Measurements from ENCODE around the gene BHLHE41.

BHLHE41 gene

DNA sequence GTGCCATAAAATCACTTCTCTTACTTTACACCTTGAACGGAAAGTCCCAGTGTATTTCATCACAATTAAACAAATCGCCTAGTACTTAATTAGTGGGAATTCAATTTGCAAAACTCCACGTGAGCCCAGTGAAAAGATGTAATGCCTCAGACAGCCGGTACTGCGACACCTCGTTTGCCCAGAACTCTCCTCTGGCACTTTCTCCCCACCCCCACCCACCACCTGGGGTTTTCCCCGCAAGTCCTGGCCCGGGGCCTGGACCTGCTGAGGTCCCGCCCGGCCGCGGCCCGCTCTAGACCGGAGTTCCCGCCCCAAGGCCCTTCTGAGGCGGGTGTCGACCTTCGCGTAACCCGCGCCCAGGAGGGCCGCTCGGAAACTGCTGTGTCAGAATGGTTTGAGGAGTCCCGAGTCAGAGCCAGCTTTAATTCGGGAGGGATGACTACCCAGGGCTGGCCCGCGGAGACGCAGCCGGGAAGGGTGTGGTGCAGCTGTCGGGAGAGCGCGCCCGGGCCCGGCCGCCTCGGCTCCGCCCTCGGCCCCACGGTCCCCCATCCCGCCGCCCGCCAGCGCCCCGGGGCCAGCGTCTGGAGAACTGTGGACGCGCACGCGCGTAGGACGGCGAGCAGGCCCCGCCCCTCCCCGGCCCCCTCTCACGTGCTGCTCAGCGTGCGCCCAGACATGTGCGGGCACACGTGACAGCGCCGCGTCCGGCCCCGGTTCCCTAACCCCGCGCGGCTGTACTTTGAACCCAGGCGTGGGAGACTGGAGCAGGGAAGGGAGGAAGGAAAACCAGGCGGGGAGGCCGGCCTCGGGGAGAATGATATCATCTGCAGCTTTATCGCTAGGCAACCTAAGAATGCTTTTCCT, 10.8 kb downstream of the BHLHE41 start:
- peak; percentile 61 to 81 for DNase-seq

GRCh38 chr12:26113181-26113654, 11.6 kb downstream of the BHLHE41 start:
- DNase-seq, result no peak

DNA sequence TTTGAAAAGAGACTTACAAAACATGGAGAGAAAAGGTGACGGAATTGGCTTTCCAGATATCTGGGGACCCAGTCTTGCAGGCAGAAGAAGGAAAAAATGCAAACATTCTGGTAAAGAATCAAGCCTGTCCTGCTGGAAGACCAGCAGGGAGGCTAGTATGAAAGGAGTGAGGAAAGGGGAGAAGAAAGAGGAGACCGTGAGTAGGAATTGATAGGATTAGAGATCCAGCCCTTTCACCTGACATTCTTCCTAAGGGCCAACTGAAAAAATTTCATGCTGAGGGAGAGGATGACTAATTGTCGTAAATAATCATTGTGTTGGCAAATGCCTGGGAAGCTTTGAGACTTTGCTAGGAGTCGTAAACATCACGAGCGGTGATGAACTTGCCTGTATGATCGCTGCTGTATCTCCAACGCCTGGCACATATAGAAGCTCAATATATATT, 12.1 kb downstream of the BHLHE41 start:
- no peak for DNase-seq

- DNase-seq, result no peak
Measured at GRCh38 chr12:26112232-26112631, 12.6 kb downstream of the BHLHE41 start.

- DNase-seq, result peak; percentile 58 to 83
Measured at GRCh38 chr12:26109343-26109881, 15.4 kb downstream of the BHLHE41 start.

- DNase-seq, result peak; percentile 24 to 57
Measured at GRCh38 chr12:26108915-26109314, 15.9 kb downstream of the BHLHE41 start.

DNA sequence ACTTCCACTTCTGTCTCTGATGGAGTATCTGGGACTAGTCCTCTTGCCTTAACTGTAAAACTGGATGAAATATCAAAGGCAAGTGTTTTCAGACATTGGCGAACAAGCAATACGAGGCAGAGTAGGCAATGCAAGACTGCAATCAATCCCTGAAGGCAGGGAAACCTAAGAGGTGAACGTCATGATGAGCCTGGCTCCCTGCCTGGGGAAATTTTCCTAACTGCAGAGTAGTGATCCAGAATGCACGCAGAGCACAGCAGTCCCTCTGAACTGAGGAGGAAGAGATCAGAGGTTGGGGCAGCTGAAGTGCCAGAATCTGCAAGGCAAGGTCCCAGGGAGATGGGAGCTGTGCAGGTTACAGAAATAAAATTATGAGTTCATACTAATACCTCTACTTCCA, 18.5 kb downstream of the BHLHE41 start:
- DNase-seq, result no peak

- DNase-seq, result no peak
Measured at GRCh38 chr12:26102953-26103352, 21.9 kb downstream of the BHLHE41 start.

GRCh38 chr12:26101763-26102162, 23.1 kb downstream of the BHLHE41 start:
- no peak for DNase-seq

DNA sequence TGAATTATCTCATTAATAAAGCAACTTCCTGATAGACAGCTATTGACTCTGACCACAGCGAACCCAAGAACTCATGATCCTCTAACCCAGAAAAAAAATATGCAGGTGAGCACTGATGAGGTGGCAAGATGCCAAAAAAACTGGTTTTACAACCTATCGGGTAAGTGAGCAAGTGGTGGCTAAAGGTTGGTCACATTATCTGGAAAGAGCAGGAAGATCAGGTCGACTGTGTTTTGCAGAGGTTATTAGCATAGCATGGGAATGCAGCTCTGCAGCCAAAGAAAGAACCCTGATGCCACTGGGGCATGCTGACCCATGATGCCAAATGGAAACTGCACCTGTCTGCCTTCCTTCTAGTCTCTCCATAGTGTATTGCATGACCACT, 23.5 kb downstream of the BHLHE41 start:
- DNase-seq, result no peak

- DNase-seq, result no peak
Measured at GRCh38 chr12:26100666-26101349, 24.0 kb downstream of the BHLHE41 start.

DNA sequence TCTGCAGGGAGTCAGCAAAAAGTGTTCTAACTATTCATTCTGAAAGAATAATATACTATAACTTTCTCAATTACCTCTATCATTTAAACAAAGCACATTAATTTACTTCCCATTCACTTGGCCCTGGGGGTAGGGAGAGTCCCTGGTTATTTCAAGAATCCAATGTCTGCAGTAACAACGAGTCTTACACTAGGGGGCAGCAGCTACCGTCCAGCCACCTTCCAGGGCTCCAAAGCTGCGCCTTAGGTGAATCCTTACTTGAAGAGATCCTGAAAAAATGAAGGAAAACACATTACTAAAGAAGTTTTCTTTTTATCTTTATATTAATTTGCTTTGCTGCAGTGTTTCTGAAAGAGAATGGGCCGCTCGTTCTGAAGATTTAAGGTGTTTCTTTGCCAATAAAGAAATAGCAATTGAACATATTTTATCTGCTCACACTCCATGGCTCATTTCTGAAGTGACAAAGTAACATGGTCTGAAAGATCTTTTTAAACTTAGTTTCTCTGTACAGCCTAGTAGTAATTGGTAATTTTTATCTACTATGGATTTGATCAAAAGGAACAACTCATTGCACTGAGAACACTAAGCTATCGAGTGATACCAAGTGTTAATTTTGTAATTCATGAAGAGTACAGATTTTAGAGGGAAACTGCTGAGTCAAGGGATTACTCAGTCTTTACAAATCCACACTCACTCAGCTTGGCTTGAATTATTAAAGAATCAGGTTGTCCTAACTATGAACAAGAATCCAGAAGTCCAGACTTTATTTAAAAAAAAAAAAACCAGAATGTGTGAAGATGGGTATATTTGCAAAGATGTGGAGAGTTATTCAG, 27.6 kb downstream of the BHLHE41 start:
- DNase-seq, result peak; percentile 47 to 62

- no peak for DNase-seq
Measured at GRCh38 chr12:26096036-26096435, 28.8 kb downstream of the BHLHE41 start.

DNA sequence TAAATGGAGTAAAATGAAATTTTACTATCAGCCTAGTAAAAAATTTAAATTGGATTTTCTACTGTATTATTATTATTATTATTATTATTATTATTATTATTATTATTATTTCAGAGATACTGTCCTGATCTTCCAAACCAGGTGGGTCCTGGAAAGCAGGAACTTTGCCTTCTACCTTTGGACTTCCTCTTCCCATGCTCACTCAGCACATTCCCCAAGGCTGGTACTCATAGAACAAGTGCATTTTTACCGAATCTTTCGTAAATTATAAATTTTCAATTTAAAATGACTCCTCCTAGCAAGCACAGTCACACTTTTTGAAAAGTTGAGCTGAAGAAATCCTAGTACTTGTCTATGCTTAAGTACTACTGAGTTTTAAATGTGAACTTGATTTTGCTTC, 29.7 kb downstream of the BHLHE41 start:
- no peak for DNase-seq

DNA sequence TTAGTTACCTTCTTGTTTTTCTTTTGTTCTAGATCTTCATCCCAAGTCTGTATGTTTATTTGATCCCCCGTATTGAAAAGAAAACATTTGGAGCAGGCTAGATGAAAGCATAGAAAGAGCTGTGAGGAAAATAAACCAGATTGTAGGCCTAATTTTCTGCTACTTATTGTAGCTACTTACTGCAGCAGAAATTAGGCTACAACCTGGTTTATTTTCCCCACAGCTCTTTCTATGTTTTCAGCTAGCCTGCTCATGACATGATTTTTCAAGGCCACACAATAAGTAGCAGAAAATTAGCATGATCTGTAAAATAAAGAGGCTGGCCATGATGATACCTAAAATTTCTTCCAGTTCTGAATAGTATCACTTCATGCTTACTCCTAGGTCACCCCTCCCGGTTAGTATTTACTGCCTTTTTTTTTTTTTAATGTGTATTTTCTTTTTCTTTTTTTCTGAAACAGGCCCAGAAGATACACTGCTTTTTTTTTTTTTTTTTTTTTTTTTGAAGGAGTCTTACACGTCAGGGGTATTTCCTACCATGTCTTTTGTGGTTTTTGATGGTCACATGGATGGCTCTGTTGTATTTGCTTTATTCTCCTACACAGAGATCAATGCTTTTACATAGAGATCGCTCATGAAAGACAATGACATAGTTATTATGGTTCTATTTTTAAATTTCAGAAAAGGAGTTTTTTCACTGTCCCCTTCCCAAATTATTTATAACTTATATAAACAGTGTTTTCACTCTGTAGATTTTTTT, 32.3 kb downstream of the BHLHE41 start:
- DNase-seq, result no peak

DNA sequence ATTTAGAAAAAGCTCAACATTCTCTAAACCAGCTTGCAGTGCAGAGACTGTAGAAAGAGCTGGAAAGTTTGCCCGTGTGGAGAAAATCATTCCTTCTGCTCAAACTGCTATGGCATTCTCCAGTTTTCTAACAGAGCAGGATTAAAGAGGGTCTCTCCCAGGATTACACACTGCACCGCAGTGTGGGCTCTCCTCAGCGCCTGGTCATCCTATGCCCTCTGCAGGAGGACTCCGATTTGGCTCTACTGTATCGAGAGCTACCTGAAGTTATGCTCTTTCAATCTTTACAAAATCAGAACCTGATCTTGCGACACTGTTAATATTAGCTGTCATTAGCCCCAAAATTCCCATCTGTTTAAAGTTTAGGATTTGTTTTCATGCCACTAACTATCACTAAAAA, 33.0 kb downstream of the BHLHE41 start:
- DNase-seq, result peak in 1 of 2 experiments; percentile 33

- no peak for DNase-seq
Measured at GRCh38 chr12:26090836-26091510, 33.9 kb downstream of the BHLHE41 start.

- DNase-seq, result no peak
Measured at GRCh38 chr12:26088998-26089397, 35.8 kb downstream of the BHLHE41 start.

- DNase-seq, result no peak
Measured at GRCh38 chr12:26086936-26087335, 37.9 kb downstream of the BHLHE41 start.

GRCh38 chr12:26080911-26081310, 43.9 kb downstream of the BHLHE41 start:
- DNase-seq, result no peak

- DNase-seq, result no peak
Measured at GRCh38 chr12:26077915-26078702, 46.7 kb downstream of the BHLHE41 start.

Data from NCI-H524 (cell line).